ENCODE data around the gene GNS. TPM values are rescaled to one million over a fixed set of nuclear protein-coding genes. Genes with fewer than 3 reads are reported as not detected.

GNS gene
- total RNA-seq, 1 experiment from 2014 or later = 54.7 TPM

- H3K9me3 Mint-ChIP-seq (ENCODE audit: unreplicated experiment) = no peaks in the 10 kb centered on the region
- ChIA-PET CTCF (interaction anchor here (0.6 to 4.5 kb wide), 11 partner anchors 11 to 434 kb away, joined by 3 to 43 read pairs (median 3); no protein-coding TSS in a partner anchor), POLR2A (no interaction called here)
- no TSS peak for BruUV-seq (replicated peaks)
- TF ChIP-seq, protein P1, sequence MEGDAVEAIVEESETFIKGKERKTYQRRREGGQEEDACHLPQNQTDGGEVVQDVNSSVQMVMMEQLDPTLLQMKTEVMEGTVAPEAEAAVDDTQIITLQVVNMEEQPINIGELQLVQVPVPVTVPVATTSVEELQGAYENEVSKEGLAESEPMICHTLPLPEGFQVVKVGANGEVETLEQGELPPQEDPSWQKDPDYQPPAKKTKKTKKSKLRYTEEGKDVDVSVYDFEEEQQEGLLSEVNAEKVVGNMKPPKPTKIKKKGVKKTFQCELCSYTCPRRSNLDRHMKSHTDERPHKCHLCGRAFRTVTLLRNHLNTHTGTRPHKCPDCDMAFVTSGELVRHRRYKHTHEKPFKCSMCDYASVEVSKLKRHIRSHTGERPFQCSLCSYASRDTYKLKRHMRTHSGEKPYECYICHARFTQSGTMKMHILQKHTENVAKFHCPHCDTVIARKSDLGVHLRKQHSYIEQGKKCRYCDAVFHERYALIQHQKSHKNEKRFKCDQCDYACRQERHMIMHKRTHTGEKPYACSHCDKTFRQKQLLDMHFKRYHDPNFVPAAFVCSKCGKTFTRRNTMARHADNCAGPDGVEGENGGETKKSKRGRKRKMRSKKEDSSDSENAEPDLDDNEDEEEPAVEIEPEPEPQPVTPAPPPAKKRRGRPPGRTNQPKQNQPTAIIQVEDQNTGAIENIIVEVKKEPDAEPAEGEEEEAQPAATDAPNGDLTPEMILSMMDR (IDR thresholded peaks at IDR 0.05; ENCODE audit: unreplicated experiment) = no peak
- H3K4me1 Mint-ChIP-seq (ENCODE audit: insufficient read depth, unreplicated experiment) = peaks cover 12% of the 10 kb centered on the region
- DNase-seq (ENCODE audit: unreplicated experiment) = no peak
- no peaks in the 10 kb centered on the region for H3K36me3 Mint-ChIP-seq (ENCODE audit: insufficient read depth, unreplicated experiment)
- H3K27me3 Mint-ChIP-seq (ENCODE audit: insufficient read depth, unreplicated experiment) = no peaks in the 10 kb centered on the region
- H3K4me3 Mint-ChIP-seq (ENCODE audit: unreplicated experiment) = no peak overlapping the region
- intact Hi-C loops (cut with micrococcal nuclease) = no loop called here
- no peak overlapping the region for H3K27ac Mint-ChIP-seq (ENCODE audit: low read depth, unreplicated experiment)
These were observed 39.0 kb upstream of the GNS start for GRCh38 chr12:64798165-64798564.

- intact Hi-C loops (cut with micrococcal nuclease) = no loop called here
- ChIA-PET POLR2A (interaction anchor here (1.6 kb wide), 1 partner anchor 14 kb away, joined by 5 read pairs; no protein-coding TSS in a partner anchor), CTCF (interaction anchor here (0.6 to 4.5 kb wide), 15 partner anchors 9 to 792 kb away, joined by 3 to 43 read pairs (median 4); no protein-coding TSS in a partner anchor)
- Mint-ChIP-seq H3K4me1 (ENCODE audit: insufficient read depth, unreplicated experiment) (peaks cover 6% of the 10 kb centered on the region), H3K27me3 (ENCODE audit: insufficient read depth, unreplicated experiment) (no peaks in the 10 kb centered on the region), H3K36me3 (ENCODE audit: insufficient read depth, unreplicated experiment) (no peaks in the 10 kb centered on the region), H3K4me3 (ENCODE audit: unreplicated experiment) (no peak overlapping the region), H3K9me3 (ENCODE audit: unreplicated experiment) (no peaks in the 10 kb centered on the region), H3K27ac (ENCODE audit: low read depth, unreplicated experiment) (no peak overlapping the region)
- BruUV-seq (replicated peaks) = no TSS peak
- no peak for DNase-seq (ENCODE audit: unreplicated experiment)
- TF ChIP-seq, protein P1 (IDR thresholded peaks at IDR 0.05; ENCODE audit: unreplicated experiment) = no peak
These were observed 38.0 kb upstream of the GNS start for GRCh38 chr12:64797156-64797555.

DNA sequence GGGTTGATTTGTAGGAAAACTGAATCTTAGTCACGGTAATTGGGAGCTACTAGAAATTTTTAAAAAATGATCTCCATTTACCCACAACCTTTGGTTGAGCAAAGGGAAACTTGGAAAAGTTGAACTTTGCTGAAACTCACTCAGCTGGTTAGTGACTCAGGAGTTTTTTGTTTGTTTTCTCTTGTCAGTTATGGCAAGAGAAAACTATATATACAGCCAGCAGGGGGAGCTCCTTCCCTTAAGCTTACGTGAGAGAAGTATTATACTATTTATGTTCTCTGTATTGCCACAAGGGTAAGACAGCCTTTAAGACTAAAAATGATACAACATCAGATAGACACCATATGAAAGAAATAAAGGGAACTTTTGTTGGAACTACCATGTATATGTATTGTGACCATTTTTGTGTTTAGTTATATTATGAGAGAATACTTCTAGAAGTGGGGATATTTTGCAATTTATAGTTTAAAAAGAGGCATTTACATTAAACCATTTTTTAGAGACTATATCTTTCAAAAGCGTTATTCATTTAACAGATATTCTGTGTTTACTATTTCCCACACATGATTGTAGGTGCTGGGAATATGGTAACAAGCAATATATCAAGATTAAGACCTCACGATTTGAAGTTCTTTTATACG is 37.1 kb upstream of the GNS start:
- Mint-ChIP-seq H3K36me3 (ENCODE audit: insufficient read depth, unreplicated experiment) (no peaks in the 10 kb centered on the region), H3K4me3 (ENCODE audit: unreplicated experiment) (no peak overlapping the region), H3K27ac (ENCODE audit: low read depth, unreplicated experiment) (no peak overlapping the region), H3K9me3 (ENCODE audit: unreplicated experiment) (no peaks in the 10 kb centered on the region), H3K4me1 (ENCODE audit: insufficient read depth, unreplicated experiment) (peaks cover 5% of the 10 kb centered on the region), H3K27me3 (ENCODE audit: insufficient read depth, unreplicated experiment) (no peaks in the 10 kb centered on the region)
- ChIA-PET POLR2A (interaction anchor here (0.6 to 1.6 kb wide), 6 partner anchors 9 to 123 kb away, joined by 3 to 5 read pairs (median 4); no protein-coding TSS in a partner anchor), CTCF (interaction anchor here (0.6 to 4.5 kb wide), 37 partner anchors 10 to 1335 kb away, joined by 3 to 43 read pairs (median 4); no protein-coding TSS in a partner anchor)
- peak; percentile 92 for DNase-seq (ENCODE audit: unreplicated experiment)
- BruUV-seq (replicated peaks) = no TSS peak
- TF ChIP-seq, protein P1 (IDR thresholded peaks at IDR 0.05; ENCODE audit: unreplicated experiment) = peak; percentile 65
- intact Hi-C loops (cut with micrococcal nuclease) = loop anchor here (1.0 kb wide), 1 partner anchor 310 kb away; no protein-coding TSS in a partner anchor

DNA sequence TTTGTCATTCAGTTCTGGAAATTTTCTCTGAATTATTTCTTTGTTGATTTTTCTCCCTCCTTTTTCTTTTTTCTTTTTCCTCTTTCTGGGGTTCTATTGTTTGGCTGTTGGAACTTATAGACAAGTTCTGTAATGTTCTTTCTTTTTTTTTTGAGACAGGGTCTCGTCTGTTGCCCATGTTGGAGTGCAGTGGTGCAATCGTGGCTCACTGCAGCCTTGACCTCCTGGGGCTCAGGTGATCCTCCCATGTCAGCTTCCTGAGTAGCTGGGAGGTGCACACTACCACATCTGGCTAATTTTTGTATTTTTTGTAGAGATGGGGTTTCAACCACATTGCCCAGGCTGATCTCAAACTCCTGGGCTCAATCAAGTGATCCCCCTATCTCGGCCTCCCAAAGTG is 35.1 kb upstream of the GNS start:
- Mint-ChIP-seq H3K4me1 (ENCODE audit: insufficient read depth, unreplicated experiment) (no peaks in the 10 kb centered on the region), H3K9me3 (ENCODE audit: unreplicated experiment) (no peaks in the 10 kb centered on the region), H3K4me3 (ENCODE audit: unreplicated experiment) (no peak overlapping the region), H3K27ac (ENCODE audit: low read depth, unreplicated experiment) (no peak overlapping the region), H3K27me3 (ENCODE audit: insufficient read depth, unreplicated experiment) (no peaks in the 10 kb centered on the region), H3K36me3 (ENCODE audit: insufficient read depth, unreplicated experiment) (no peaks in the 10 kb centered on the region)
- intact Hi-C loops (cut with micrococcal nuclease) = no loop called here
- POLR2A ChIA-PET = no interaction called here
- BruUV-seq (replicated peaks) = no TSS peak
- TF ChIP-seq, protein P1 (IDR thresholded peaks at IDR 0.05; ENCODE audit: unreplicated experiment) = no peak
- DNase-seq (ENCODE audit: unreplicated experiment) = no peak
- CTCF ChIA-PET = interaction anchor here (0.6 to 4.5 kb wide), 6 partner anchors 9 to 1368 kb away, joined by 3 to 43 read pairs (median 3); no protein-coding TSS in a partner anchor

Data from MCF 10A (cell line).